ENCODE data around the gene FNBP1.

The FNBP1 gene

DNA sequence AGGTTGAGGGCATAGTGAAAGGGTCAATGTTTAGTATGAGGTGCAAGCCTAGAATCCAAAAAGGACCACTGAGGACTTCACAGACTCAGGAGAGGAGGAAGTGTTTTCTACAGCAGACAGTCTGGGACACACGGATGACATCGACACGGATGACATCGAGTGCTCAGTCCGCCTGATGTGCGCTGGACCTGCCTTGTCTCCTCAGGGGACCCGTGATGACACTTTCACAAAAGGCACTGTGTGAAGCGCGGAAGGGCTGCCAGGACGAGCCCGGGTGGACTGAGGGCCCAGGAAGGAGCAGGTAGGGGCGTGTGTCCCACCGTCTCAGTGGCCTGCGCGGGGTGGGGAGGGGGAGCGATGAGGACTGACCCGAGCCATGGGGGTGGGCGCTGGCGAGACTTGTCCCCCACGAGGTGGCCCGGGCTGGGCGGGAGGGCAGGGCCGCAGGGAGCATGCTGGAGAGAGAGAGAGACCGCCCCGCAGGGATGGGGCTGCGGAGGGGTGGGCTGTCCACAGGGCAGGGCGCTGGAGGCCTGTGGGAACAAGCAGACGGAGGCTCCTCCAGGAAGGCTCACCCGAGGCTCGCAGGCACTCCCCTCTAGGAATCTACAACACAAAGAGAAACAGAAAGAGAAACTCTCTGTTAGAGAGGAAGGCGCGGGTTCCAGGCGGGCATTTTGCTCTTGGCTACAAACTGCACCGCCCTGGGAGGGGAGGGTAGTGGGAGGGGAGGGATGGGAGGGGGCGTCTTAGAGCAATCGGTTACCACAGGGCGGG, 152.9 kb downstream of the FNBP1 start:
- no peak for DNase-seq (ENCODE audit: low read depth)

DNA sequence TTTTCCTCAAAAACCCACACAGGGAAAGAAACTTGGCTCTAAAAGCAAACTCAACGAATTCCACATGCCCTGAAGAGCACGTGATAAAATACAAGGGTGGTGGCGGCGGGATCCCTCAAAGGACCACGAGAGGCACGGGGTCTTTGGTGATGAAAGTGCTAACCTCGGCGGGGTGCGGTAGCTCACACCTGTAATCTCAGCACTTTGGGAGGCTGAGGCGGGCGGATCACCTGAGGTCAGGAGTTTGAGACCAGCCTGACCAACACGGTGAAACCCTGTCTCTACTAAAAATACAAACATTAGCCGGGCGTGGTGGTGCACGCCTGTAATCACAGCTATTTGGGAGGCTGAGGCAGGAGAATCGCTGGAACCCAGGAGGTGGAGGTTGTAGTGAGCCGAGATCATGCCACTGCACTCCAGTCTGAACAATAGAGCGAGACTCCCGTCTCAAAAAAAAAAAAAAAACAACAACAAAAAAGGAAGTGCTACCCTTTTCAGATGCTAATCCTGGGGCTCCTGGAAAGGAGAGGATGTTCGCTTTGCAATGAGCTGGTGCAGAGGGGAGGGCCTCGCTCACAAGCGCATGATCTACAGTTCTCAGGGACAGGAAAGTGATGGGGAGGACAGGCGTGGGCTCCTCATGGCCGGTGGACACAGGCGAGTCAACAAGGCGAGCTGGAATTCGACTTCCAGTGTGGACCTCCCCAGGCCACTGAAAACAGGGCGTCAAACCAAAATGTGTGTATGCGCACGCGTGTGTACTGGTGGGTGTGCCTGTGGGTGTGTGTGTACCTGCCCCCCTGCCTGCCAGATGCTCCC, 153.7 kb downstream of the FNBP1 start:
- no peak for DNase-seq (ENCODE audit: low read depth)

GRCh38 chr9:129888293-129889121, 154.5 kb downstream of the FNBP1 start:
- DNase-seq (ENCODE audit: low read depth) = no peak

- DNase-seq (ENCODE audit: low read depth) = no peak
Observed at GRCh38 chr9:129887334-129888292, 155.4 kb downstream of the FNBP1 start.

DNA sequence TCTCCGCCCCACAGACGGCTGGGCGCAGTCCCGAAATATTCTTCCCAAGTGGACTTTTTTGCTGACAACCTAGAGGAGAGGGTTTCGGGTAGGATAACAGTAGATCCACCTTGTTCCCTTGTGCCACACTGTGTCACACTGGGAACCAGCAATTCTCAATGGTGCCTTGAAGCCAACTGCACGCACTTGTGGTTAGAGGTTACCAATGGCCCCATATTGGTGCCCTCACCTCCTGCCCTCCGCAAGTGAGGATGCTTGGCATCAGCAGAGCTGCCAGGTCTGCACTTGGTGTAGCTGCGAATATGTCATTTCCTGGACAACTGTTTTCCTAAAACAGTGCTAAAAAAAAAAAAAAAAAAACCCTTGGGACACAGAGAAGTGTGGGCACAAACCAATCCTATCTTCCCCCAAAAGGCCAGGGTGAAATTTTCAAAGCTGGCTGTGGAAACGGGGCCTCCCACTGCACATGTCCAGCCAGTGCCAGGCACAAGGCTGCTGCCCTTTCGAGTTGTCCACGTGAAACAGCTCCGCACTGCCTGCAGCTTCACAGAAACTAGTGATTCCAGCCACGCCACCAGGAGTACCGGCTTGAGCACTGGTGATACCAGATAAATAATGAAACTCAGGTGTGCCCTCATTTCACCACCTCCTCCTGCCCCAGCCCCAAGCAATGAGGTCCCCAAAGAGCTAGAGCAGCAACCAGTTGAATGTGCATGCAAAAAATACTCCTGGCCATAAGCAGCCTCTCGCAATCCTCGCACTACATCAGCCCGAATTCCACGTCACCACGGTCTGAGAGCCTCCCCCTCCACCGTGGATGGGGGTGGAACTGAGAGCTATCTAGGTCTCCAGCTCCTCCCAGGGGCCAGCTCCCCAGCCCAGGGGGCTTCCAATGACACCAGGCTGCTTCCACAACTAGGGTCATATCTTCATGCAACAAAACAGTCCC, 156.5 kb downstream of the FNBP1 start:
- no peak for DNase-seq (ENCODE audit: low read depth)

DNA sequence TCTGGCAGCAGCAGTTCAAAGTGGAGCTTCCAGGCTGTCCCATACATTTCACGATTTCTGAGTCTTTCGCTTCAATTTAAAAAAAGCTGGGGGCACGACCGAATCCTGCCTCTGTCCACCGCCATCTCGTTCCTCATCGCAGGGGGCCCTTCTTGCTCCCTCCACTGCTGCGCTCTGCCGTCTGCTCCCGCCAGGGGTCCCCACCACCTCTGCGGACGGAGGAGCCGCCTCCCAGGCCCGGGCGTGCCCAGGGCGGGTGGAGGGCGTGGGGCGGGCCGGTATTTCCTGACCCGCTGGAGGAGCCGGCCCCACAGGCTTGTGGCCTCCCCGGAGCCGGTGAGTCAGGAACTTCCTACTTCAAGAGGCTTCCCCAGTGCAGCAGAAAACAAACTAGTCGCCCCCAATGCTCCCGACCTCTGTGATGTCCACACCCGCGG, 157.3 kb downstream of the FNBP1 start:
- peak; percentile 84 for DNase-seq (ENCODE audit: low read depth)

- DNase-seq (ENCODE audit: low read depth) = no peak
Observed at GRCh38 chr9:129885018-129885669, 157.8 kb downstream of the FNBP1 start.

DNA sequence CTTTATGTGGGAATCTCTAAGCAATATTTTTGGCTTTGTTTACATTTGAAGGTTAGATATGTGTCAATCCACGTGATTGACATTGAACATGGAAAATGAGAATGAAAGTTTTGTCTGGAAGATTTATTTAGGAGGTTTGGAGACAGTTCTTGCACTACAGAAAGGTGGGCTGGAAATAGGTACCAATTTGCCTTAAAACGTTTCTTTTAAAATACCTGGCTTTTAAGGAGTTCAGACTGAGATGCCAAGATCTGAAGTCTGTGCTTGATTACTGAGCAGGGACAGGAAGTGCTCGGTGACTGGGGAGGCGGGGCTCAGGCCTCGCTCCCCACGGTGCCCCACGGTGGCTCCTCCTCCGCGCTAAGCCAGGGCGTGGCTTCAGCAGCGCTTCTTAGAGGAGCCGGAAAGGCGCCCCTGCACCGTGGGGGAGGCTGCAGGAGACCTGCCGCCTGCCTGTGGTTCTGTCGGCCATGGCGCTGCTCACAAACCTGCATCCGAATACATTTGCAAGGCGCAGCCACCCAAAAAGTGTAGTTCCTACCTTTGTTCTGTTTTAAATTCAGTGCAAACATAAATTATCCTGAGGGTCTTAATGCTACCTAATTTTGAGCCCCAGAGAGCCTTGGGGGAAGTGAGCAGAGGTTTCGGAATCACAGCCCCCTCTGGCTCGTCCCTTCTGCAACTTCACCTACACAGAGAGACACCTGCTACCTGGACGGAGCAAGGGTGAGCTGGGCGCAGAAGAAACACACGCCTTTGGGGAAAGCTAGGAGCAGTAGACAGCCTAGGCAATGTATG, 158.6 kb downstream of the FNBP1 start:
- peak; percentile 60 for DNase-seq (ENCODE audit: low read depth)

DNA sequence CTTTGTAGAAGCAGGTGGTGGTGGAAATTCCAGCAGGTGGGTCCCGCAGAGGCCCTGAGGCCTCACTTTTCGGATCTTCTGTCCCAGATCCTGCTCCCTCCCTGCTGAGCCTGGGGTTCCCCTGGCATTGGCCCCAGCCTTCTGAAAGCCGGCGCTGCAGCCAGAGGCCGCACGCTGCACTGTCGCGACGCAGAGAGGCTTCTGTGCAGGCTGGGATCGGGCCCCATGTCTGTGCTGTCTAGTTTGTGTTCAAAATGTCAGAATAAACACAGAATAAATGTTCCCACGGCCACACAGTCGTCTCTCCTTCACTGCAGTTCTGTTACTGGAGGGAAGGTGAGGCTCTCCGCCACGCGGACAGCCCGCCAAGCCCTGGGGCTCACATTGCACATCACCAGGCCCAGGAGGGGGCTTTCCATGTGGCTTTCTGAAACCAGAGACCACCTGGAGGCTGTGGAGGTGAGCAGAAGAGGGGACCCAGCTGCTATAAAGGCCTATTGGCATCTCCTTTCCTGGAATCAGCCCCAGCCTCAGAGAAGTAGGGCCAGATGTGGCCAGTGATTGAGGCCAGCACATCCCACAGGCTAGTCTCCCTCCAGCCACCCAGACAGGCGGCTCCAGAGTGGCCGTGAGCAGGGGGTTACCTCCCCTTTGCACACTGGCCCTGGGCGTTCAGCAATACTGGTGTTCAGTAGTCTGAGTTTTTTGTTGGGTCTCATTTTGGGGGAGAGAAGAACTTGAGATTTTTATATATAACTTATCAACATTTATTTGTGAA, 161.3 kb downstream of the FNBP1 start:
- no peak for DNase-seq (ENCODE audit: low read depth)

DNA sequence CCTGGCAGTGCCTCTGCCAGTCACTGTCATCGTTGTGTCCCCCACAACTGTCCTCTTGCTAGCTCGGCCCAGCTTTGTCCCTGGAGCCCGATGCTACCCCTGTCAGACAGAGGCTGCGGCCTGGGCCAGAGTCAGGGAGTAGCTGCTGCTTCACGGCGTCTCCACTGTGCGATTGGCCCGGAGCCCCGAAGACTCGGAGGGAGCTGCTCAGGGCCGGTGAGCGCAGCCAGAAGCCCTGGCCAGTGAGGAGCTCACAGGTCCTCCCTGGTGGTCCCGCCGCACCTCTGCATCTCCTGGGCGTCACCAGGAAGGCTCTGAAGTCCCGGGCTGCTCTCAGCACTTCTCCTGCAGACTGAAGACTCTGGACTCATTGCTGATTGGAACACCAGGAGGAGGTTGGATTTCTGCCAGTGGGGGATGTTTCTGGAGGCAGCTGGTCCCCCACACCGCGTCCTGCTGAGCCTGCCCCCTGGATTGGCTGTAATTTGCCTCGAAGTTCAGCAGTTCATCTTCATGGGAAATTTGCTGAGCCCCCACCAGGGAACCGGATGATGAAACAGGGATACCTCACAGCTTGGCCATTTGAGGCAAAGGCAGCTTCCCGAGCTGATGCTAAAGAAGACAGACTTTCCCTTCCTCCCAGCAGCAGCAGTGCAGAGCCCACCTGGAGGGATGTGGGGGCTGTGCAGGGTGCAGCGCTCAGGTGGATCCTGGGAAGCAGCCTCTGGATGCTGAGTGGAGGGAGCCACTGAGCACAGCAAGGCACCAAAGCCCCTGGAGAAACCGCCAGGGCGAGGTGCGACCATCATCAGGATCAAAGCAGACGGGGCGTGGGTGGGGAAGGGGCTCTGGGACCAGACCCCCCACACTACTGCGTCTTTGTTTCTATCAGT, 162.1 kb downstream of the FNBP1 start:
- DNase-seq (ENCODE audit: low read depth) = peak; percentile 32

DNA sequence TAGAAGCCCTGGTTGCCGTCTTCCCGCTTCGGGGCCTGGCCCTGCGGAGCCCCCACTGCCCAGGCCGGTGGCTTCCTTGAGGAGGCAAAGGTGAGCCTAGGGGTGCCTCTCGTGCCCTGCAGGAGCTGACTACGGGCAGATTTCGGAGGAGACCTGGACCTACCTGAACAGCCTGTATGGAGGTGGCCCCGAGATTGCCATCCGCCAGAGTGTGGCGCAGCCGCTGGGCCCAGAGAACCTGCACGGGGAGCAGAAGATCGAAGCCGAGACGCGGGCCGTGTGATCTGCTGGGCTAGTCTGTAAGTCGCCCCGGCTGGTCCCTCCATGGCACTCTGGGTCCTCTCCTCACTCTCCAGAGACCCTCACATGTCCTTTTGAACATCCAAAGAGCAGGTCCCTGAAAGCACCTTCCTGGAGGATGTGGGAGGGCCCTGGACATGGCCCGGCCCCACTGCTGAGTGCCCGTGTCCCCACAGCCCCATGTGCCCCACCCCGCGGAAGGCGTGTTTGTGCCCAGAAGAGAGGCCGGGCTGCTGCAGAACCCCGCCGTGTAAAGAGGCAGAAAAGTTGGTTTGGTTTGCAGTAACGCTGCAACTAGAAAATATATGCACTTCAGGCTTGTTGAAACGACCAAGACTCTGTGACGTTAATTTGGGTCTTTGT, 162.9 kb downstream of the FNBP1 start:
- DNase-seq (ENCODE audit: low read depth) = no peak

GRCh38 chr9:129879103-129879699, 163.8 kb downstream of the FNBP1 start:
- DNase-seq (ENCODE audit: low read depth) = no peak

- no peak for DNase-seq (ENCODE audit: low read depth)
Observed at GRCh38 chr9:129878291-129878690, 164.7 kb downstream of the FNBP1 start.

DNA sequence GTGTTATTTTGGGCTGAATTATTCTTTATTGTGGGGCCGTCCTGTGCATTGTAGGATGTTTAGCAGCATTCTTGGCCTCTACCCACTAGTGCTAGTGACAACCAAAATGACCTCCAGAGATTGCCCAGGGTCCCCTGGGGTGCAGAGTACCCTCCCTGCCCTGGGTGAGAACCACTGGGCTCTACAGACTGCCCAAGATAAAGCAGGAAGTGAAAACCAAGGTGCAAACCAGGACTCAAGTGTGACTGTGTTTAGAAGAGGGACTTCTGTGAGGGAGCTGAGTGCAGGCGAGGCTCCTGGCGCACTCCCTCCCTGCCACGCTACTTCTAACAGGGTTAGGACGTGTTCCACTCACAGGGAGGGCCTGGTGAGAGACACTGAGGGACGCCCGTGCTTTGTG, 166.2 kb downstream of the FNBP1 start:
- DNase-seq (ENCODE audit: low read depth) = no peak

- no peak for DNase-seq (ENCODE audit: low read depth)
Observed at GRCh38 chr9:129875687-129876395, 167.1 kb downstream of the FNBP1 start.

Data from fibroblast of the conjunctiva (primary cell).